ENCODE data around the gene DOCK1.

The DOCK1 gene

DNA sequence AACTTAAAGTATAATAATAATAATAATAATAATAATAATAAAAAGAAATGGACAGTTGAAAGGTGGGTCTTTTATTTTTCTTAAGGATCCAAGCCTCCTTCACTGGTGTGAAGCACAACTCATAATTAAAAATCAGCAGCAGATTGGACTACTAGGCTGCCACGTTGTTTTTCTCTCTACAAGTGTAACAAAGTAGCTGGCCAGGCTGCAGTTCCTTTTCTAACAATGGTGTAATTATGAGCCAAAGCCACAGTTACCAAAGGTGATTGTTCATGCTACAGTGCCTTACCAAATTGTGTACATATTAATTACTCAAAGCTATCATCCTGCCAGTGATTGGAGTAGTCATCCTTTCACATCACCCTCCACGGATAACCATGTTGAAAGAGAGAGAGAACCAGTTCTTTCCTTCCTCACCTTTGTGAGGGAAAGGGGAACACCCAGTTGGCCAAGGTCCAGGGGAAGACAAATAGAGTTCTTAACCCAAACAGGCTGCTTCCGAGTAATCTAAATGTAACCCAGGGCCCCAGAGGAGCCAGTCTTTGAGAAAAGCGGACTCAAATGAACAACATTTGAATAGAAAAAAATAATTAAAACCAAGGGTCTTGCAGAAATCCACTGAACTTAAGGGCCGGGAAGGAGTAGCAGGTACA lies 557.5 kb downstream of the DOCK1 start:
- DNase-seq (ENCODE audit: low read depth): no peak
- TF ChIP-seq, protein P1, sequence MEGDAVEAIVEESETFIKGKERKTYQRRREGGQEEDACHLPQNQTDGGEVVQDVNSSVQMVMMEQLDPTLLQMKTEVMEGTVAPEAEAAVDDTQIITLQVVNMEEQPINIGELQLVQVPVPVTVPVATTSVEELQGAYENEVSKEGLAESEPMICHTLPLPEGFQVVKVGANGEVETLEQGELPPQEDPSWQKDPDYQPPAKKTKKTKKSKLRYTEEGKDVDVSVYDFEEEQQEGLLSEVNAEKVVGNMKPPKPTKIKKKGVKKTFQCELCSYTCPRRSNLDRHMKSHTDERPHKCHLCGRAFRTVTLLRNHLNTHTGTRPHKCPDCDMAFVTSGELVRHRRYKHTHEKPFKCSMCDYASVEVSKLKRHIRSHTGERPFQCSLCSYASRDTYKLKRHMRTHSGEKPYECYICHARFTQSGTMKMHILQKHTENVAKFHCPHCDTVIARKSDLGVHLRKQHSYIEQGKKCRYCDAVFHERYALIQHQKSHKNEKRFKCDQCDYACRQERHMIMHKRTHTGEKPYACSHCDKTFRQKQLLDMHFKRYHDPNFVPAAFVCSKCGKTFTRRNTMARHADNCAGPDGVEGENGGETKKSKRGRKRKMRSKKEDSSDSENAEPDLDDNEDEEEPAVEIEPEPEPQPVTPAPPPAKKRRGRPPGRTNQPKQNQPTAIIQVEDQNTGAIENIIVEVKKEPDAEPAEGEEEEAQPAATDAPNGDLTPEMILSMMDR (IDR thresholded peaks at IDR 0.05; ENCODE audit: low read depth, low read length, missing control alignments): no peak
- no peak overlapping the region for H3K4me3 ChIP-seq (ENCODE audit: low read depth, low read length)

DNA sequence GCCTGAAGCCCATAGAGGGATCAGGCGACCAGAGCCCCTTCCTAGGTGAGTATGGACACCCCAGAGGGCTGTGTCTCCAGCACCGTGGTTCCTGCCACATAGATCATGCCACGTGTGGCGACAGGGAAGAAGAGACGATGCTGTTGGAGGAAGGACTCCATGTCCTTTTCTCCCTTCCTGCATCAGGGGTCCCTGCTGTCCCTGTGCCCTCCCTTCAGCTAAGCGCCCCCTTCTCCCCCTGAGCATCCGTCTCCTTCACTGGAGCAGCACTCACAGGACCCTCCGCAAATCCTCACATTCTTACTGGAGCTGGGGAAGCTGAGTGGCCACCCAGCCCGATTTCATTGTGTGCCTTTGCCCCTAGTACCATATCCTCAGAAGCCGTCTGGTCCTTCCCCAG lies 558.3 kb downstream of the DOCK1 start:
- H3K4me3 ChIP-seq (ENCODE audit: low read depth, low read length): no peak overlapping the region
- TF ChIP-seq, protein P1 (IDR thresholded peaks at IDR 0.05; ENCODE audit: low read depth, low read length, missing control alignments): no peak
- DNase-seq (ENCODE audit: low read depth): no peak

DNA sequence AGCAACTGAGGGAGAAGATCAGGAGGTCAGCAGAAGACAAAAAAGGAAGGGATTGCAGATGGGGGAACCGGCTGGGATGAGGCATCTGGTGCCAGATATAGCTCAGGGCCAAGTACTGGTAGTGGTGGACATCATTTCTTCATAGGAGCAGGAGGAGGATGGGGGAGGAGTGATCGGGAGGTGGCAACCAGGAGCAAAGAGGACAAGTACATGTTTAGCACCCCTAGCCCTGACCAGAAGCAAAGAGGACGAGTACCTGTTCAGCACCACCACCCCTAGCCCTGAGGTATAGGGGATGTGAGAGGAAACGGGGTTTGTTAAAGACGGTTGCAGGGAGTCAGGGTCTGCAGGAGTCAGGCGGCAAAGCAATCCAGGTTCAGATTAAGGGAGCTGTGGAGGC lies 559.3 kb downstream of the DOCK1 start:
- TF ChIP-seq, protein P1 (IDR thresholded peaks at IDR 0.05; ENCODE audit: low read depth, low read length, missing control alignments): no peak
- DNase-seq (ENCODE audit: low read depth): no peak
- no peak overlapping the region for H3K4me3 ChIP-seq (ENCODE audit: low read depth, low read length)

DNA sequence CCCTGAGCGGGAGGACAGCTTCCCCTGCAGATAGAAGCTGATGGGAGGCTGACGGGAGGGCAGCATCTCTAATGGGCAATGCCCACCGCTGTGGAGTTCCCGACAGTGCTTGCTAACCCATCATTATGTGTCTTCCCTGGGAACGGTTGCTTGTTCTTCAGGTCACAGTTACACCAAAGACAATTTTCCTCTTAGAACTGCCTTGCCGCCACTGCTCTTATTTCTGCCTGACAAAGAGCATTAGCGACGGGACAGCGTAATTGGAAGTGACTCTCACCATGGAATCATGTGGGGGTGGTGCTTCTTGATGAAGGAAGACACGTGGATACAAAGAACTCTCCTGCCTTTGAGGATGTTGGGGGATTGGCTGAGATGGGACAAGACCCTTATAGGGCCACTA lies 562.6 kb downstream of the DOCK1 start:
- TF ChIP-seq, protein P1 (IDR thresholded peaks at IDR 0.05; ENCODE audit: low read depth, low read length, missing control alignments): no peak
- no peak for DNase-seq (ENCODE audit: low read depth)
- no peak overlapping the region for H3K4me3 ChIP-seq (ENCODE audit: low read depth, low read length)

DNA sequence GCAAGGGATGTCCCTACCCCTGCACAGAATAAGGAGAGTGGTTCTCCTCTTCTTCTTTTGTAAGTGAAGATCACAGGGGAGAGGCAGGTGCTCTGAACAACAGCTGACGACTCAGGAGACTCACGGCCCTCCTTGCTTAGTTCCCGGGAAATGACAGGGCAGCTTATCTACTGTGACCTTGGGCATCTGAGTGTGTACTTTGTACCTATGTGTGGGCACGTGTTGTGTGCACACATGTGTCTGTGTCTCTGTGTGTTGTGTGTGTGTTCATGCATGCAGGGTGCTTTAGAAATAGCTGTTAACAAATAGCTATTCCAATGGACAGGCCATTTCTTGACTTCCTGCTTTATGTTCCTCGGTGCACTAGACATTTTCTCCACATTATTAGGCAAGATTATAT lies 563.4 kb downstream of the DOCK1 start:
- TF ChIP-seq, protein P1 (IDR thresholded peaks at IDR 0.05; ENCODE audit: low read depth, low read length, missing control alignments): no peak
- no peak for DNase-seq (ENCODE audit: low read depth)
- no peak overlapping the region for H3K4me3 ChIP-seq (ENCODE audit: low read depth, low read length)

DNA sequence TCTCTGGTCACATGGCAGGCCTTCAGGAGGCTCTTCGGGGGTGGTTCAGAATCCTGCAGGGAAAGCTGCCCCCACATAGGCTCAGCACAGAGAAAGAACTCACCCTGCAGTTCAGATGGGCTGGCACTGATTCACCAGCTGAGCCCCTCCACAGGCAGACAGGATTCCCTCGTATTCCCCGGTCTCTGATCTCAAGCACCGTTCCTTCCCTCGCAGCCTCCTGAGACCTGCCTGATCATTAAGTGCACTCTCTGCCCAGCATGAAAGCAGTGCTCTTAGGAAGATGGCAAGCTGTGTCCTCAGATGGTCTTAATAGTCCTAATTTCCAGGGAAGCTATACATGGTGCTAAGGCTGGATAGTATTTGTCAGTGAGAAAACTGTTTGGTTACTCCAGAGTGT lies 565.7 kb downstream of the DOCK1 start:
- no peak for DNase-seq (ENCODE audit: low read depth)
- TF ChIP-seq, protein P1 (IDR thresholded peaks at IDR 0.05; ENCODE audit: low read depth, low read length, missing control alignments): no peak
- no peak overlapping the region for H3K4me3 ChIP-seq (ENCODE audit: low read depth, low read length)

DNA sequence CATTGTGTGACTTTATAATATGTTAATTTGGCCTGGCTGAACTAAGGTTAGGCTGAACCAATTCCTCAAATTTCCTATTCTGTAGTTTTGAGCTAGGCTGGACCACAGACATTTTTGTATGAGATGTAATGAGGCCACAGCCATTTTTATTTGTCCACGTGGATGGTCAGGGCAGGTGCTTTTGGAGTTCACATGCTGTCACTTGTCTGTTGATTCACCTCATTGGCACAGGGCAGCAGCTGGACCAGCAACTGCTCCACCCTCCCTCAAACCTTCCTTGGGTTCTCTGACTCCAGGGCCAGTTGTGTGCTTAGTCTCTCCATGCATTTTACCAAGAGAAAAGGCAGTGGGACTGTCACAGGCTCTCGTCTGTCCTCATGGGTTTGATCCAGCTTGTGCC lies 567.7 kb downstream of the DOCK1 start:
- TF ChIP-seq, protein P1 (IDR thresholded peaks at IDR 0.05; ENCODE audit: low read depth, low read length, missing control alignments): no peak
- H3K4me3 ChIP-seq (ENCODE audit: low read depth, low read length): no peak overlapping the region
- DNase-seq (ENCODE audit: low read depth): no peak
